ENCODE results near the gene KIRREL3. TPM values are rescaled to one million over a fixed set of nuclear protein-coding genes. Genes with fewer than 3 reads are reported as not detected.

Gene KIRREL3
- total and polyA plus RNA-seq, 9 of the 15 experiments (the other 6 are each of a cell fraction or from before 2014, with no cell fraction given) = 0.04 to 0.10 TPM; not detected in 7

DNA sequence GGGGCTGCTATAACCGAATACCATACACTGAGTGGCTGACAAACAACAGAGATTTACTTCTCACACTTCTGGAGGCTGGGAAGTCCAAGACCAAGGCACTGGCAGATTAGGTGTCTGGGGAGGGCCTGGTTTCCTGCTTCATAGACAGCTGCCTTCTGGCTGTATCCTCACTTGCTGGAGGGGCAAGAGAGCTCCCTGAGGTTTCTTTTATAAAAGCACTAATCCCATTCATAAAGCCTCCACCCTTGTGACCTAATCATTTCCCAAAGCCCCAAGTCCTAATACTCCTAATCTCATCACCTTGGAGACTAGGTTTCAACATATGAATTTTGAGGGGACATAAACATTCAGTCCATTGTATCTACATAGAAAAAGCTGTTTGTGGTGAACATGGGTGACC, 131.8 kb downstream of the KIRREL3 start:
- in situ Hi-C loops (cut with MboI) = no loop called here
- CTCF ChIA-PET (ENCODE audit: low intra/inter-chr PET ratio) = no interaction called here

DNA sequence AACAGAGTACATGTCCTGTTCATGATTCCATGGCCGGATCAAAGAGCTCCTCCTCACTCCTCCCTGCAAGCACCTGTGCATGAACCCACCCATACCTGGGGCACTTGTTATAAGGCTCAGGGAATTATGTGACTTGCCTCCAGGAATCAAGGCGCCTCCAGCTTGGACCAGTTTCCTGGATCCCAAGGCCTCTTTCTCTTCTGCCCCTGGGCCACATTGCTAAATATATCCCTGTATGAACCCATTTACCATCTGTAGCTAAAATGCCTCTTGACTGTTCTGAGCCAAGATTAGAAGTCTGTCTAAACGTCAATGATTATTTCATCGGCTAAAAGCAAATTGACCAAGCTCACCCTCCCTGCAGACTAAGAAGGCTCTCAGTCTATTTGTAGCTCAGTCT, 135.6 kb downstream of the KIRREL3 start:
- Histone ChIP-seq H2AFZ (ENCODE audit: low read depth, low read length) (no peak overlapping the region), H3K9me3 (replicated peaks; ENCODE audit: control insufficient read depth, insufficient read depth, low read depth, low read length) (no peaks in the 10 kb centered on the region), H3K79me2 (ENCODE audit: control insufficient read depth, insufficient read depth, low read length) (no peaks in the 10 kb centered on the region), H4K20me1 (replicated peaks; ENCODE audit: control insufficient read depth, insufficient read depth, low read length) (no peaks in the 10 kb centered on the region), H3K9ac (ENCODE audit: insufficient read depth in 1 of 2, low read depth in 2 of 2, low read length in 2 of 2) (no peak overlapping the region), H3K4me3 (no peak overlapping the region), H3K9me1 (ENCODE audit: control insufficient read depth, insufficient read depth, low read length) (no peaks in the 10 kb centered on the region), H3K36me3 (ENCODE audit: control insufficient read depth, insufficient read depth, low read length) (no peaks in the 10 kb centered on the region), H3K27ac (ENCODE audit: extremely low read depth, low read depth, low read length) (no peak overlapping the region), H3K27me3 (ENCODE audit: control insufficient read depth in 2 of 2, insufficient read depth in 2 of 2, low read length in 2 of 2) (no peaks in the 10 kb centered on the region; a peak in 1 of 5 replicates), H3K4me2 (ENCODE audit: insufficient read depth, low read length) (no peak overlapping the region), H3K4me1 (replicated peaks in 1 of 2; ENCODE audit: control insufficient read depth in 2 of 2, insufficient read depth in 2 of 2, low read length in 2 of 2) (no peaks in the 10 kb centered on the region)
- WGBS (ENCODE audit: insufficient coverage, low coverage, missing lambda C conversion rate) = 1% methylated on average over 4 of the region's 4 CpGs
- POLR2A ChIA-PET = no interaction called here
- intact Hi-C loops (cut with micrococcal nuclease) (no loop called here), in situ Hi-C loops (cut with MboI) (no loop called here)
- CTCF ChIA-PET (ENCODE audit: low intra/inter-chr PET ratio) = no interaction called here
- no peak for FAIRE-seq
- ATAC-seq = no peak
- DNase-seq (ENCODE audit: extremely low read depth in 1 of 4, low spot score in 3 of 4) = no peak
- no TSS peak for BruUV-seq (replicated peaks)
- TF ChIP-seq RBFOX2 (IDR thresholded peaks at IDR 0.05; ENCODE audit: low read depth, low read length) (no peak), MECOM (CRISPR knock-in tag; IDR thresholded peaks at IDR 0.05) (no peak), RNF2 (IDR thresholded peaks at IDR 0.05) (no peak), PCBP2 (IDR thresholded peaks at IDR 0.05; ENCODE audit: low read depth, low read length, poor library complexity, severe bottlenecking) (no peak)
- TF ChIP-seq, protein P1, sequence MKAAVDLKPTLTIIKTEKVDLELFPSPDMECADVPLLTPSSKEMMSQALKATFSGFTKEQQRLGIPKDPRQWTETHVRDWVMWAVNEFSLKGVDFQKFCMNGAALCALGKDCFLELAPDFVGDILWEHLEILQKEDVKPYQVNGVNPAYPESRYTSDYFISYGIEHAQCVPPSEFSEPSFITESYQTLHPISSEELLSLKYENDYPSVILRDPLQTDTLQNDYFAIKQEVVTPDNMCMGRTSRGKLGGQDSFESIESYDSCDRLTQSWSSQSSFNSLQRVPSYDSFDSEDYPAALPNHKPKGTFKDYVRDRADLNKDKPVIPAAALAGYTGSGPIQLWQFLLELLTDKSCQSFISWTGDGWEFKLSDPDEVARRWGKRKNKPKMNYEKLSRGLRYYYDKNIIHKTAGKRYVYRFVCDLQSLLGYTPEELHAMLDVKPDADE (conservative IDR thresholded peaks at IDR 0.05; ENCODE audit: control insufficient read depth, low read depth, low read length) = no peak

More for the DNA sequence above, 131.8 kb downstream of the KIRREL3 start:
- FAIRE-seq (no peak), DNase-seq (ENCODE audit: extremely low read depth in 1 of 4, low spot score in 3 of 4) (no peak), ATAC-seq (no peak)
- no peaks in the 10 kb centered on the region for H3K36me3 ChIP-seq (ENCODE audit: control insufficient read depth, insufficient read depth, low read length)
- no peak overlapping the region for H3K4me3 ChIP-seq
- H3K4me1 ChIP-seq (replicated peaks in 1 of 2; ENCODE audit: control insufficient read depth in 2 of 2, insufficient read depth in 2 of 2, low read length in 2 of 2) = no peaks in the 10 kb centered on the region
- intact Hi-C loops (cut with micrococcal nuclease) = no loop called here
- BruUV-seq (replicated peaks) = no TSS peak
- H3K27ac ChIP-seq (ENCODE audit: extremely low read depth, low read depth, low read length) = no peak overlapping the region
- TF ChIP-seq SRSF3 (IDR thresholded peaks at IDR 0.05; ENCODE audit: insufficient read depth, low read length) (no peak), ZNF175 (CRISPR knock-in tag; IDR thresholded peaks at IDR 0.05; ENCODE audit: low read depth) (no peak)
- H3K79me2 ChIP-seq (ENCODE audit: control insufficient read depth, insufficient read depth, low read length) = no peaks in the 10 kb centered on the region
- H2AFZ ChIP-seq (ENCODE audit: low read depth, low read length) = no peak overlapping the region
- no peak overlapping the region for H3K4me2 ChIP-seq (ENCODE audit: insufficient read depth, low read length)
- H3K9ac ChIP-seq (ENCODE audit: insufficient read depth in 1 of 2, low read depth in 2 of 2, low read length in 2 of 2) = no peak overlapping the region
- H3K9me1 ChIP-seq (ENCODE audit: control insufficient read depth, insufficient read depth, low read length) = no peaks in the 10 kb centered on the region
- no peaks in the 10 kb centered on the region for H3K9me3 ChIP-seq (replicated peaks; ENCODE audit: control insufficient read depth, insufficient read depth, low read depth, low read length)
- WGBS (ENCODE audit: insufficient coverage, low coverage, missing lambda C conversion rate) = 0% methylated on average over 1 of the region's 1 CpG
- H4K20me1 ChIP-seq (replicated peaks; ENCODE audit: control insufficient read depth, insufficient read depth, low read length) = no peaks in the 10 kb centered on the region
- no peaks in the 10 kb centered on the region; a peak in 1 of 5 replicates for H3K27me3 ChIP-seq (ENCODE audit: control insufficient read depth in 2 of 2, insufficient read depth in 2 of 2, low read length in 2 of 2)
- POLR2A ChIA-PET = no interaction called here

Measured in K562 (cell line).